HG03558 (cell line): Measurements from ENCODE around the gene PFAS.
A peak's percentile ranks its signal among the peaks of the same experiment; 100 is the strongest.
"Not testable (repeated sequence)": the region's sequence is repeated elsewhere in the genome, so short reads cannot be mapped to it uniquely, and the experiment has no call there.

Source experiments
- ATAC-seq: cut with Tn5 transposase; IDR thresholded peaks from one replicate; pipeline ENCODE4 v1.9.1; 2021; ENCODE audit warnings: moderate number of reproducible peaks; ENCODE audit not compliant: unreplicated experiment; ENCODE audit errors: extremely low read depth

PFAS gene

DNA sequence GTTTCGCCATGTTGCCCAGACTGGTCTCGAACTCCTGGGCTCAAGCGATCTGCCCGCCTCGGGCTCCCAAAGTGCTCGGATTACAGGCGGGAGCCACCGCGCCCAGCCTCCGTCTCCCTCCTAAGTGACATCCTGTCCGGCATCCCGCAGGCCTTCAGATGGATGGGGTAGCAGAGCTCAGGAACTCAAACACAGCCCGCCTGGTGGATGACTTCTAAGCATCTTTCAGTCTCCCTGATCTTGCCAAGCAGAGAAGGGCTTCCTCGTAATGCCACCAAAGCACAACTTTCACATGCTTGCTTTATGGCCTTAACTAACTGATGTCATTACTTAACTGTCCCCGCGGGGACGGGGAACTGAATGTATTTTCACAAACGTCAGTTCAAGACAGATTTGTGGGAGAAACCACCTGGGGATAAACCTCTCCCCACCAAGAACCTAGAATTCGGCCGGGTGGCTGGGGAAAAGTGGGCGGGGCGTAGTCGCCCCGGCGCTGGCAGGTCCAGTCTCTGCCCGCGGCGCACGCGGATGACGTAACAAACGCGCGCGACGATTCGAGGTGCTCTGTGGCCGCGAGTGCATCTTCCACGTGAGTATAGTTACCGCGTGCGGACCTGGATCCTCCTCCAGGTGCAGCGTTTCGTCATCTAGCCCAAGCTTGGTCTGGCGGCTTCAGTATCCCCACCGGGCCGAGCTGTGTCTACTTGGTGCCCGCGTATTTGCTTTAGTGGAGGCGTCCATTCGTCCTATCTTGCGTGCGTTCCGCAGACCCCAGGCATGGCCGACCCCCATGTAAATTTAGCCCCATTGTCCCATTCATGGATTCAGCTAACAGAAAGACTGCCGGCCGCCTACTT is at the start of gene PFAS:
PFAS (plus strand) TSS at position 539 of the 857 bp plus-strand sequence. CDS start 4,649 bp downstream, outside the sequence.
- peak; percentile 22 for ATAC-seq

DNA sequence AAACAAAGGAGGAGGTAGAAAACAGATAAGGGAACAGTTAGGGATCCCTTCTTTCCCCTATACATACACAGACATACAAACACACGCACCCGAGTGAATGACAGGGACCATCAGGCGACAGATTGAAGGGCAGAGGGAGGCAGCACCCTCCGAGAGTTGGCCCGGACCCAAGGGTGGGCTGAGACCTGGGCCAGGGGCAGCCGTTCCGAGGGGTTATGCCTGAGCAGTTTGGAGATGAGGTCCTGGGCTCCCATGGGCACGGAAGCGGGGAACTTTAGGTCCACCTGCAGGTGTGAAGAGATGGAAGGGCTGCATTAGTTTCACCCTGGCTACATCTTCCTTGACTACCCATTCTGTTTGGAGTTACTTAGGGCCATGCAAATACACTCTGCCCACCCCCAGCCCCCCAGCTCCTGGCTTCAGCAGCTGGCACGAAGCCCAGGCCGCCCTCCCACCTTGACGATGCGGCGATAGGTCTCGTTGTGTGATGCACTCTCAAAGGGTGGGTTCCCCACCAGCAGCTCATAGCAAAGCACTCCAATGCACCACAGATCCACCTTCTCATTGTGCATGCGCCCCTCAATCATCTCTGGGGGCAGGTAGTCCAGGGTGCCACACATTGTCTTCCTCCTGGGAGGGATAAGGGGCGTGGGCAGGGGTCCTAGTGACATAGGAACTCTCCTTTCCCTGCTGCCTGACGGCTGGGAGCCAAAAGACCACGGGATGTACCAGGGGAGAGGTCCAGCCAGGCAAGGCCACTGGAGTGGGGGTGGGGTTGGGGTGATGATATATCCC is 44.1 kb upstream of the PFAS start:
- no peak for ATAC-seq

DNA sequence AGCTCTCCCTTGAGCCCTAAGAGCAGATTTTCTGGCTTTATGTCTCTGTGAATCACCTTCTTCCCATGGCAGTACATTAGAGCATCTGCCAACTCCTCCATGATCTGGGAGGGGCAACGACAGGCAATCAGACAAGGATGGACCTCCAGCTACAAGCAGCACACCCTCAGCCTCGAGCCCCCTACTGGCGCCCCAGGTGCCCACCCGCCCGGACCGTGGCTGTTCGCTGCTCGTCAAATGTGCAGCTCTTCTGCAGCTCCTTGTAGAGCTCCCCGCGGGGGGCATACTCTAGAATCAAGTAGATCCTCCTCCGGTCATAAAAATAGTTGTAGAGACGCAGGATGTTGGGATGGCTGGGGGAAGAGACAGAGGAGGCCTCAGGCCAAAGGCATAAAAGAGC is 42.6 kb upstream of the PFAS start:
- ATAC-seq, result no peak

- ATAC-seq, result peak; percentile 63
These were observed 39.0 kb upstream of the PFAS start, which contains the start of gene AURKB for GRCh38 chr17:8209907-8210760. AURKB (minus strand) TSS chr17:8210575; CDS start chr17:8210224, 351 bp downstream.

GRCh38 chr17:8210761-8211458 is 38.2 kb upstream of the PFAS start:
- no peak for ATAC-seq

- no peak for ATAC-seq
These were observed 36.5 kb upstream of the PFAS start for GRCh38 chr17:8212312-8213180.

DNA sequence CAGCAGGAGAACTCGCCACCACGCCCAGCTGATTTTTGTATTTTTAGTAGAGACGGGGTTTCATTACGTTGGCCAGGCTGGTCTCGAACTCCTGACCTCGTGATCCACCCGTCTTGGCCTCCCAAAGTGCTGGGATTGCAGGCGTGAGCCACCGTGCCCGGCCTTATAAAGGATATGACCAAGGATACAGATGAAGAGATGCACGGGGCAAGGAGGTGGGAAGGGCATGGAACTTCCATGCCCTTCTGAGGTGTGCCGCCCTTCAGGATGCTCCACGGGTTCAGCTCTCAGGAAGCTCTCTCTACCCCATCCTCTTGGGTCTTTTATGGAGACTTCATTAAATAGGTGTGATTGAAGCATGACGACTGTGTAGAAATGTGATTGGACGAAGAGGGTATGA is 35.1 kb upstream of the PFAS start:
- not testable (repeated sequence) for ATAC-seq

- ATAC-seq, result no peak
These were observed 28.1 kb upstream of the PFAS start for GRCh38 chr17:8220783-8221662.

DNA sequence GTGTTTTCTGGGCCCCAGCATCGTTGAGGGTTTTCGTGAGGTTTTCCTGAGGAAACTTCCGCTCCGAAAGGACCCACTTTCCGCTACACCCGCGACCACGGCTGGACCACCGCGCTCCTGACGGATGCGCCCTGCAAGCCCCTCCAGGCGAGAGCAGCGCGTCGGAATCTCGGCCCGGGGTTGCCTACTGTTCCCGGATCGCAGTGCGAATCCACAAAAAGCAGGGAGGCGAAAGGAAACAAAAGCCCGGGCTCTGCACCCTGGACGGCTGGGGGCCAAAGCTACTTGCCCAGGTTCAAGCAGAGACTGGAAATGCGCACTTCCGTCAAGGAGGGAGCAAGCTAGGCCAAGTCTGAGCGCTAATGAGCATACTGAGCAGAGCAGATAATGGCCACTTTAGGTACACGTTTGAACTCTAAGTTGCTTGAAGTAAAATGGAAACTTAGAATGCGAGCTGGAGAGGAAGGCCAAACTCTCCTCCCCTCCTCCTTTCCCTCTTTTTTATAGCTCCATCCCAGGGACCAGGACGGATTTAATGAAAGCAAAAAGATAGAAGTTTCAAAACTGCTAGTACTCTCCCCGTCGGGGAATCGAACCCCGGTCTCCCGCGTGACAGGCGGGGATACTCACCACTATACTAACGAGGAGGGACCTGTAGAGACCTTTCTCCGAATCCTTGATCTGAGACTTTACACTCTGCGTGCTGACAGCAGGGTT is 27.3 kb upstream of the PFAS start:
- peak; percentile 24 for ATAC-seq

- peak; percentile 15 for ATAC-seq
These were observed 26.8 kb upstream of the PFAS start for GRCh38 chr17:8222380-8222629.

GRCh38 chr17:8222630-8223355 is 26.3 kb upstream of the PFAS start:
- peak; percentile 18 for ATAC-seq

DNA sequence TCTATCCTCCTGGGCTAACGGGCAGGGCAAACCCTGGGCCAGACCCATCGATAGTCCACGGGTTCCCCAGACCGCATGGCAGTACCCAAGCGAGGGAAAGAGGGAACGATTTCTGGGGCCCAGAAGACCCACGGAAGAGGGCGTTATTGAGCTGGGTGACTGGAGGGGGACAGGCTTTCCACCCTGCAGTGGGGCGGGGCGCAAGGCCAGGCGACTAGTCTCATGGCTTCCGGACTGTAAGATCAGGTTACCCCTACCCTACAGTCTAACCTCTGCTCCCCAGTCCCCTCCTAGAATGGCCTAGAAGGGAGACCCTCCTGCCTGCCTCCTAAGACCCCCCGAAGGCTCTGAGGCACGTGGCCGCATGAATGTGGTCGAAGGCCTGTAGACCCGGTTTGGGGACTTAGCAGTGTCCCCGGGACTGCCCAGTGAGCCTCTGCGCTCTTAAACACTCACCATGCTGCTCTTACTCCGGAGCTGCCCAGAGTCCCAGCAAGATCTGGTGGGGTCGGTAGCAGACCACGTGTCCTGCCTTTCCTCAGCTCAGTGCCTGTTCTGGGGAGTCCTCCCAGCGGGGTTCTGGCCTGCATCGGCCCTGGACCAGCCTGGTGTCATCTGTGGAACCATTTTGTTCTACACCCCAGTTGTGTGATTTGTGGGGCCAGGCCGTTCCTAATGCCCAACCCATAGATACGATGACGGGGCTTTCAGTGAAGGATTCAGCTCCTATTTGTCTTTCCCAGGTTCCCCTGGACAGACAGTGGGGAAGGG is 25.5 kb upstream of the PFAS start:
- no peak for ATAC-seq

- ATAC-seq, result no peak
These were observed 23.9 kb upstream of the PFAS start for GRCh38 chr17:8224891-8225812.

- ATAC-seq, result no peak
These were observed 23.1 kb upstream of the PFAS start for GRCh38 chr17:8225813-8226535.
